HG03103 (cell line): ENCODE measurements around the gene SYT7.
"Not testable (repeated sequence)": the region's sequence is repeated elsewhere in the genome, so short reads cannot be mapped to it uniquely, and the experiment has no call there.

Experiments used
- ATAC-seq: cut with Tn5 transposase; IDR thresholded peaks from one replicate; pipeline ENCODE4 v1.9.1; 2021; ENCODE audit warnings: low read depth; ENCODE audit not compliant: unreplicated experiment

The SYT7 gene

GRCh38 chr11:61482513-61482912, 98.4 kb downstream of the SYT7 start:
- no peak for ATAC-seq

GRCh38 chr11:61481806-61482205, 99.1 kb downstream of the SYT7 start:
- ATAC-seq, result no peak

- no peak for ATAC-seq
Measured at GRCh38 chr11:61480994-61481335, 99.9 kb downstream of the SYT7 start.

GRCh38 chr11:61480261-61480993, 100.4 kb downstream of the SYT7 start:
- no peak for ATAC-seq

GRCh38 chr11:61479360-61480058, 101.4 kb downstream of the SYT7 start:
- not testable (repeated sequence) for ATAC-seq

GRCh38 chr11:61477727-61478148, 103.1 kb downstream of the SYT7 start:
- ATAC-seq, result no peak

GRCh38 chr11:61477126-61477525, 103.8 kb downstream of the SYT7 start:
- no peak for ATAC-seq

GRCh38 chr11:61476371-61476770, 104.5 kb downstream of the SYT7 start:
- ATAC-seq, result no peak

GRCh38 chr11:61475433-61475832, 105.4 kb downstream of the SYT7 start:
- no peak for ATAC-seq

GRCh38 chr11:61474013-61474643, 106.7 kb downstream of the SYT7 start:
- ATAC-seq, result no peak

GRCh38 chr11:61473370-61474012, 107.4 kb downstream of the SYT7 start:
- no peak for ATAC-seq

- ATAC-seq, result no peak
Measured at GRCh38 chr11:61472868-61473267, 108.0 kb downstream of the SYT7 start.

- ATAC-seq, result no peak
Measured at GRCh38 chr11:61472282-61472681, 108.6 kb downstream of the SYT7 start.

- no peak for ATAC-seq
Measured at GRCh38 chr11:61468002-61468401, 112.9 kb downstream of the SYT7 start.

GRCh38 chr11:61467602-61468001, 113.3 kb downstream of the SYT7 start:
- ATAC-seq, result not testable (repeated sequence)
